A673 (cell line): ENCODE measurements around the gene HLA-DRA. TPM values are rescaled to one million over a fixed set of nuclear protein-coding genes. Genes with fewer than 3 reads are reported as not detected.
"Not testable (repeated sequence)": the region's sequence is repeated elsewhere in the genome, so short reads cannot be mapped to it uniquely, and the experiment has no call there.

Experiments
- BruUV-seq: library from RNA; stranded (reverse); fragments of 400-500 nt; replicated peaks from 2 replicates; lab custom pipeline; 2021; lab: Mats Ljungman, UMichigan
- CTCF ChIA-PET: fragments of 300-600 bp; sonication (Branson Sonifier 250); formaldehyde crosslinking; loops from one replicate; lab custom pipeline; 2022; ENCODE audit warnings: antibody characterized with exemption; lab: Charles Lee
- POLR2A ChIA-PET: fragments of 300-600 bp; sonication (Branson Sonifier 250); formaldehyde crosslinking; loops from one replicate; lab custom pipeline; 2022; ENCODE audit warnings: antibody characterized with exemption; ENCODE audit not compliant: low non-redundant PET; lab: Charles Lee
- DNase-seq: peaks from one replicate; pipeline ENCODE4 v3.0.0-alpha.2; 2015; ENCODE audit warnings: low spot score
- H3K27ac ChIP-seq: fragments of 200-600 bp; sonication (generic); 2 replicates; pipeline ENCODE4 v1.5.1; 2016; ENCODE audit warnings: mixed run types, low read depth, mild to moderate bottlenecking, mixed read lengths, antibody characterized with exemption, low read length; ENCODE audit not compliant: poor library complexity, severe bottlenecking
- H3K27me3 ChIP-seq: fragments of 200-600 bp; sonication (generic); replicated peaks from 2 replicates; pipeline ENCODE4 v1.6.1; 2017; ENCODE audit warnings: mixed run types, low read depth, mild to moderate bottlenecking, mixed read lengths, antibody characterized with exemption, low read length; ENCODE audit not compliant: insufficient read depth, poor library complexity
- H3K36me3 ChIP-seq: fragments of 200-600 bp; sonication (generic); 2 replicates; pipeline ENCODE4 v1.6.1; 2016; ENCODE audit warnings: mixed run types, mild to moderate bottlenecking, mixed read lengths, antibody characterized with exemption, low read length; ENCODE audit not compliant: insufficient read depth, poor library complexity, severe bottlenecking
- H3K4me1 ChIP-seq: fragments of 200-600 bp; sonication (generic); 2 replicates; pipeline ENCODE4 v1.6.1; 2017; ENCODE audit warnings: mixed run types, mild to moderate bottlenecking, mixed read lengths, antibody characterized with exemption, low read length; ENCODE audit not compliant: insufficient read depth, poor library complexity, severe bottlenecking
- H3K4me3 ChIP-seq: fragments of 200-600 bp; sonication (generic); 2 replicates; pipeline ENCODE4 v1.5.1; 2016; ENCODE audit warnings: low read depth, mixed run types, mild to moderate bottlenecking, mixed read lengths, low read length; ENCODE audit not compliant: poor library complexity, severe bottlenecking
- H3K9me3 ChIP-seq: fragments of 200-600 bp; sonication (generic); 2 replicates; pipeline ENCODE4 v1.6.1; 2016; ENCODE audit warnings: mixed run types, low read depth, mild to moderate bottlenecking, mixed read lengths, antibody characterized with exemption, low read length; ENCODE audit not compliant: poor library complexity, severe bottlenecking
- CTCF ChIP-seq: fragments of 300-800, 200-600 bp; sonication (generic); conservative IDR thresholded peaks from 2 replicates; pipeline ENCODE4 v1.5.1; 2017; ENCODE audit warnings: low read depth, mild to moderate bottlenecking, antibody characterized with exemption, low read length, moderate library complexity, mixed read lengths
- EZH2 ChIP-seq: fragments of 200-600 bp; sonication (generic); IDR thresholded peaks from 2 replicates; pipeline ENCODE4 v1.6.1; 2017; ENCODE audit warnings: borderline replicate concordance, low read depth, mild to moderate bottlenecking, mixed read lengths, antibody characterized with exemption, low read length; ENCODE audit not compliant: poor library complexity, severe bottlenecking
- intact Hi-C: fragments of 100-400 bp; cut with micrococcal nuclease; formaldehyde crosslinking; loops from one replicate; pipeline ENCODE4 v1.10.0; 2022; ENCODE audit not compliant: unreplicated experiment
- total RNA-seq: library from RNA; stranded (reverse); gene quantifications from 2 replicates; pipeline ENCODE4 v1.2.3, GENCODE V29; 2021

The HLA-DRA gene
- total RNA-seq, 1 experiment from 2014 or later: not detected

- Histone ChIP-seq H3K36me3 (no peaks in the 10 kb centered on the region), H3K4me3 (no peak overlapping the region), H3K4me1 (no peaks in the 10 kb centered on the region), H3K27ac (no peak overlapping the region), H3K9me3 (no peaks in the 10 kb centered on the region), H3K27me3 (peaks cover 16% of the 10 kb centered on the region)
- peak; percentile 57; the same call in 1 of the 2 replicates for TF ChIP-seq CTCF
- no peak for TF ChIP-seq EZH2
- BruUV-seq: no TSS peak
- CTCF ChIA-PET: no interaction called here
- intact Hi-C loops: loop anchor here (5.0 kb wide), 1 partner anchor 270 kb away; no protein-coding TSS in a partner anchor
- POLR2A ChIA-PET: no interaction called here
- DNase-seq: peak; percentile 38
Measured at GRCh38 chr6:32432050-32432450, 7.6 kb upstream of the HLA-DRA start.

- CTCF ChIA-PET, BruUV-seq: not testable (repeated sequence)
- intact Hi-C loops: loop anchor here (5.0 kb wide), 1 partner anchor 268 kb away; no protein-coding TSS in a partner anchor
Measured at GRCh38 chr6:32433950-32434349, 5.7 kb upstream of the HLA-DRA start.

GRCh38 chr6:32436186-32436585, 3.5 kb upstream of the HLA-DRA start:
- CTCF ChIA-PET: no interaction called here
- no peaks in the 10 kb centered on the region for H3K4me1 ChIP-seq
- intact Hi-C loops: no loop called here
- TF ChIP-seq EZH2: no peak
- H3K27ac ChIP-seq: no peak overlapping the region
- H3K36me3 ChIP-seq: no peaks in the 10 kb centered on the region
- POLR2A ChIA-PET: no interaction called here
- no peaks in the 10 kb centered on the region for H3K9me3 ChIP-seq
- peaks cover 13% of the 10 kb centered on the region for H3K27me3 ChIP-seq
- no TSS peak for BruUV-seq
- H3K4me3 ChIP-seq: no peak overlapping the region
- no peak for DNase-seq

More at GRCh38 chr6:32433950-32434349, 5.7 kb upstream of the HLA-DRA start:
- H3K36me3 ChIP-seq, H3K4me1 ChIP-seq, H3K9me3 ChIP-seq, POLR2A ChIA-PET, H3K27ac ChIP-seq, DNase-seq, H3K4me3 ChIP-seq: not testable (repeated sequence)
- peaks cover 16% of the 10 kb centered on the region for H3K27me3 ChIP-seq

GRCh38 chr6:32436995-32437836, 2.5 kb upstream of the HLA-DRA start:
- Histone ChIP-seq H3K27ac (no peak overlapping the region), H3K27me3 (peaks cover 13% of the 10 kb centered on the region), H3K9me3 (no peaks in the 10 kb centered on the region), H3K36me3 (no peaks in the 10 kb centered on the region), H3K4me3 (no peak overlapping the region), H3K4me1 (no peaks in the 10 kb centered on the region)
- no peak for DNase-seq
- ChIA-PET POLR2A (no interaction called here), CTCF (no interaction called here)
- TF ChIP-seq EZH2 (no peak), CTCF (no peak)
- intact Hi-C loops: no loop called here
- no TSS peak for BruUV-seq
